Tibial artery (tissue), 4 donors: ENCODE data around the gene OTUD5.

Experiments used
- DNase-seq, 2 donors: peaks; one replicate each; pipeline ENCODE4 v3.0.0-alpha.2; 2019
- H3K27ac ChIP-seq, 2 donors: fragments of 200-600 bp; sonication (generic) in 1 of 2; 1 replicate in 1 of 2; 2 replicates in 1 of 2; pipeline ENCODE4 v1.5.1; 2018 to 2019; ENCODE audit warnings: mild to moderate bottlenecking in 1 of 2
- H3K27me3 ChIP-seq, 2 donors: fragments of 200-600 bp; sonication (generic) in 1 of 2; one replicate each; pipeline versions ENCODE4 v1.5.1 to v1.6.0; 2016 to 2019
- H3K36me3 ChIP-seq, 3 donors: fragments of 200-600 bp; sonication (generic) in 2 of 3; one replicate each; pipeline ENCODE4 v1.5.1; 2016 to 2019; ENCODE audit warnings: mild to moderate bottlenecking in 2 of 3
- H3K4me1 ChIP-seq, 4 donors: fragments of 200-600 bp; sonication (generic) in 2 of 4; 1 replicate in 3 of 4; 2 replicates in 1 of 4; pipeline ENCODE4 v1.5.1; 2016 to 2019
- H3K4me3 ChIP-seq, 2 donors: fragments of 200-600 bp; sonication (generic) in 1 of 2; 1 replicate in 1 of 2; 2 replicates in 1 of 2; pipeline ENCODE4 v1.5.1; 2018 to 2019; ENCODE audit warnings: mild to moderate bottlenecking in 2 of 2
- H3K9me3 ChIP-seq, 3 donors: fragments of 200-600 bp; sonication (generic) in 1 of 3; one replicate each; pipeline ENCODE4 v1.5.1; 2016 to 2019
- CTCF ChIP-seq, 2 experiments: fragments of 200-600 bp in 1 of 2; fragments of 450-650 bp in 1 of 2; IDR thresholded peaks; one replicate each; pipeline ENCODE4 v1.5.1; 2017 to 2019; ENCODE audit warnings: antibody characterized with exemption in 2 of 2, mild to moderate bottlenecking in 1 of 2, moderate library complexity in 1 of 2
- intact Hi-C: fragments of 100-400 bp; cut with DNase I; formaldehyde crosslinking; loops from one replicate; pipeline ENCODE4 v1.15.0; 2023; ENCODE audit warnings: low total_unique reads

Gene OTUD5

GRCh38 chrX:48940404-48940955 lies 16.9 kb downstream of the OTUD5 start:
- DNase-seq = no peak
- H3K4me3 ChIP-seq = no peak overlapping the region
- no peaks in the 10 kb centered on the region for H3K27me3 ChIP-seq
- H3K27ac ChIP-seq = no peak overlapping the region
- intact Hi-C loops = no loop called here
- H3K9me3 ChIP-seq = no peaks in the 10 kb centered on the region
- H3K4me1 ChIP-seq = peaks cover 0 to 13% (median 5%) of the 10 kb centered on the region in 4 donors
- TF ChIP-seq CTCF (IDR thresholded peaks at IDR 0.05) = no peak
- peaks cover 0 to 31% (median 0%) of the 10 kb centered on the region in 3 donors for H3K36me3 ChIP-seq

GRCh38 chrX:48939524-48940228 lies 17.7 kb downstream of the OTUD5 start:
- Histone ChIP-seq H3K9me3 (no peaks in the 10 kb centered on the region), H3K27me3 (no peaks in the 10 kb centered on the region), H3K27ac (no peak overlapping the region), H3K4me3 (no peak overlapping the region), H3K36me3 (peaks cover 0 to 33% (median 0%) of the 10 kb centered on the region in 3 donors), H3K4me1 (peaks cover 0 to 13% (median 5%) of the 10 kb centered on the region in 4 donors)
- no peak for TF ChIP-seq CTCF (IDR thresholded peaks at IDR 0.05)
- intact Hi-C loops = no loop called here
- no peak for DNase-seq

GRCh38 chrX:48938721-48939425 lies 18.5 kb downstream of the OTUD5 start:
- H3K4me3 ChIP-seq = no peak overlapping the region
- peaks cover 2 to 39% (median 8%) of the 10 kb centered on the region in 3 donors for H3K36me3 ChIP-seq
- intact Hi-C loops = no loop called here
- TF ChIP-seq CTCF (IDR thresholded peaks at IDR 0.05) = no peak
- no peak for DNase-seq
- H3K9me3 ChIP-seq = no peaks in the 10 kb centered on the region
- no peaks in the 10 kb centered on the region for H3K27me3 ChIP-seq
- peaks cover 0 to 13% (median 5%) of the 10 kb centered on the region in 4 donors for H3K4me1 ChIP-seq
- no peak overlapping the region for H3K27ac ChIP-seq

GRCh38 chrX:48937054-48937907 lies 20.1 kb downstream of the OTUD5 start:
- intact Hi-C loops = no loop called here
- peaks cover 0 to 13% (median 5%) of the 10 kb centered on the region in 4 donors for H3K4me1 ChIP-seq
- no peak for DNase-seq
- no peak overlapping the region for H3K27ac ChIP-seq
- H3K36me3 ChIP-seq = peaks cover 4 to 41% (median 13%) of the 10 kb centered on the region in 3 donors
- TF ChIP-seq CTCF (IDR thresholded peaks at IDR 0.05) = no peak
- H3K27me3 ChIP-seq = no peaks in the 10 kb centered on the region
- H3K9me3 ChIP-seq = peaks cover 0 to 9% (median 0%) of the 10 kb centered on the region in 3 donors
- no peak overlapping the region for H3K4me3 ChIP-seq

- no peak for TF ChIP-seq CTCF (IDR thresholded peaks at IDR 0.05)
- Histone ChIP-seq H3K9me3 (peaks cover 0 to 10% (median 0%) of the 10 kb centered on the region in 3 donors), H3K4me1 (peaks cover 0 to 13% (median 5%) of the 10 kb centered on the region in 4 donors), H3K4me3 (no peak overlapping the region), H3K27me3 (no peaks in the 10 kb centered on the region), H3K27ac (no peak overlapping the region), H3K36me3 (peaks cover 4 to 39% (median 13%) of the 10 kb centered on the region in 3 donors)
- intact Hi-C loops = no loop called here
- DNase-seq = no peak
Measured at GRCh38 chrX:48936429-48937053, 20.9 kb downstream of the OTUD5 start.
